ENCODE data around the gene GLRX3. TPM values are rescaled to one million over a fixed set of nuclear protein-coding genes. Genes with fewer than 3 reads are reported as not detected.

Gene GLRX3
- total RNA-seq, 1 donor from 2014 or later: 45.9 TPM

GRCh38 chr10:130222381-130222780 is 86.2 kb downstream of the GLRX3 start:
- Histone ChIP-seq H3K4me1 (no peaks in the 10 kb centered on the region), H3K4me3 (no peak overlapping the region), H3K27me3 (ENCODE audit: low read depth) (no peaks in the 10 kb centered on the region), H3K27ac (no peak overlapping the region), H3K36me3 (no peaks in the 10 kb centered on the region), H3K9me3 (peaks cover 3% of the 10 kb centered on the region)
- intact Hi-C loops (cut with DNase I): no loop called here
- TF ChIP-seq, protein P1, sequence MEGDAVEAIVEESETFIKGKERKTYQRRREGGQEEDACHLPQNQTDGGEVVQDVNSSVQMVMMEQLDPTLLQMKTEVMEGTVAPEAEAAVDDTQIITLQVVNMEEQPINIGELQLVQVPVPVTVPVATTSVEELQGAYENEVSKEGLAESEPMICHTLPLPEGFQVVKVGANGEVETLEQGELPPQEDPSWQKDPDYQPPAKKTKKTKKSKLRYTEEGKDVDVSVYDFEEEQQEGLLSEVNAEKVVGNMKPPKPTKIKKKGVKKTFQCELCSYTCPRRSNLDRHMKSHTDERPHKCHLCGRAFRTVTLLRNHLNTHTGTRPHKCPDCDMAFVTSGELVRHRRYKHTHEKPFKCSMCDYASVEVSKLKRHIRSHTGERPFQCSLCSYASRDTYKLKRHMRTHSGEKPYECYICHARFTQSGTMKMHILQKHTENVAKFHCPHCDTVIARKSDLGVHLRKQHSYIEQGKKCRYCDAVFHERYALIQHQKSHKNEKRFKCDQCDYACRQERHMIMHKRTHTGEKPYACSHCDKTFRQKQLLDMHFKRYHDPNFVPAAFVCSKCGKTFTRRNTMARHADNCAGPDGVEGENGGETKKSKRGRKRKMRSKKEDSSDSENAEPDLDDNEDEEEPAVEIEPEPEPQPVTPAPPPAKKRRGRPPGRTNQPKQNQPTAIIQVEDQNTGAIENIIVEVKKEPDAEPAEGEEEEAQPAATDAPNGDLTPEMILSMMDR (IDR thresholded peaks at IDR 0.05): no peak
- ATAC-seq (no peak), DNase-seq (no peak)

- TF ChIP-seq, protein P1 (IDR thresholded peaks at IDR 0.05): no peak
- no peak overlapping the region for H3K4me3 ChIP-seq
- intact Hi-C loops (cut with DNase I): no loop called here
- H3K27ac ChIP-seq: no peak overlapping the region
- no peaks in the 10 kb centered on the region for H3K36me3 ChIP-seq
- no peak for ATAC-seq
- no peaks in the 10 kb centered on the region for H3K27me3 ChIP-seq (ENCODE audit: low read depth)
- H3K9me3 ChIP-seq: peaks cover 11% of the 10 kb centered on the region
- no peak for DNase-seq
- H3K4me1 ChIP-seq: no peaks in the 10 kb centered on the region
These were observed 88.0 kb downstream of the GLRX3 start for GRCh38 chr10:130224228-130224627.

- ATAC-seq: no peak
- DNase-seq: no peak
- Histone ChIP-seq H3K9me3 (peaks cover 11% of the 10 kb centered on the region), H3K27me3 (ENCODE audit: low read depth) (no peaks in the 10 kb centered on the region), H3K27ac (no peak overlapping the region), H3K4me3 (no peak overlapping the region), H3K36me3 (no peaks in the 10 kb centered on the region), H3K4me1 (no peaks in the 10 kb centered on the region)
- intact Hi-C loops (cut with DNase I): no loop called here
- TF ChIP-seq, protein P1 (IDR thresholded peaks at IDR 0.05): no peak
These were observed 89.8 kb downstream of the GLRX3 start for GRCh38 chr10:130226012-130226411.

- intact Hi-C loops (cut with DNase I): no loop called here
- no peaks in the 10 kb centered on the region for H3K36me3 ChIP-seq
- H3K4me1 ChIP-seq: no peaks in the 10 kb centered on the region
- no peak overlapping the region for H3K4me3 ChIP-seq
- TF ChIP-seq, protein P1 (IDR thresholded peaks at IDR 0.05): no peak
- no peak overlapping the region for H3K27ac ChIP-seq
- H3K27me3 ChIP-seq (ENCODE audit: low read depth): no peaks in the 10 kb centered on the region
- no peak for DNase-seq
- H3K9me3 ChIP-seq: peaks cover 11% of the 10 kb centered on the region
- ATAC-seq: no peak
These were observed 91.7 kb downstream of the GLRX3 start for GRCh38 chr10:130227883-130228282.

Other genes with a start within 250 kb of the GLRX3 start
- 0.53 TPM for gene EBF3, start 172.1 kb upstream of the GLRX3 start, total RNA-seq
- gene C10orf143, start 25.6 kb upstream of the GLRX3 start, total RNA-seq: 3.7 TPM